GM19043 (cell line): Measurements from ENCODE around the gene MPC1.
A peak's percentile ranks its signal among the peaks of the same experiment; 100 is the strongest.

Source experiments
- ATAC-seq: cut with Tn5 transposase; IDR thresholded peaks from one replicate; pipeline ENCODE4 v1.9.1; 2021; ENCODE audit warnings: low read depth; ENCODE audit not compliant: unreplicated experiment

The MPC1 gene

DNA sequence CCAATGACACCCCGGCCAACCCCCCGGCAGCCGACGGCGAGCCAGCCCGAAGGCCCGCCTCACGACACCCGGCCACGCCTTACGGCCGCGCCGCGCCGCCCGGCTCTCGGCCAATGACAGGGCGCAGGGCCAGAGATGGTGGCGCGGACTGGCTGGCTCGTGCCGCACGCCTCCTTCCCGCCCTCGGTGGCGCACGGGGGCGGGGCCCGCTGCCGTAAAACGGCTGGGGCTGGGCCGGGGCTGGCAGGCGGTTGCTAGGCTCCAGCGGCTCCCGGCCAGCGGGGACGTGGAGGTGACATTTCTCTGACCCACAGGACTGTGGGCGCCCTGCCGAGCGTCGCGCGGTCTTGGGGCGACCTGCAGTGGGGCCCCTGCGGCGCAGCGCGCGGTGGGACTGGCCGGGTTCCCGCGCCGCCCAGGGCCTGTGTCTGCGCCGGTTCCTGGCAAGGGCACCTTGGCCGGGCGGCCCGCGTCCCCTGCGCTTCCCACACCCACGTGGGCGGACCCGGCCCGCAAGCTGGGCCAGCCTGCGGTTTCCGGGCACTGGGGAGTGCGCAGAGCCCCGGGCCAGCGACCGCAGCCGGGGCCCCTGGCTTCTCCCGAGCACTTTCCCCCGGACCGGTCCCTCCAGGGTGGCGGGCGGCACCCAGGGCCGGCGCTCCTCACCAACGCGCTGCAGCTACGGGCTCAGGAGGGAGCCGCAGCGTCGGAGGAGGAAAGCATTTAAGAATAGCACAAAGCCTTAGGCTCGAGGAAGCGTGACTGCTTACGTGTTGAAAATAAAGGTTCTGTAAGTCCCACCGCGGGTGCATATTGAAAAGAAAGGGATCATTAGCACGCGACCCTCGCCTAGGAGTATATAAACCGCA lies at the start of gene MPC1:
Gene MPC1, minus strand, starts transcription at position 8 of the 869 bp plus-strand sequence. CDS start 64 bp downstream, outside the sequence.
- peak; percentile 83 for ATAC-seq

- no peak for ATAC-seq
Measured at GRCh38 chr6:166430269-166430668, 47.5 kb upstream of the MPC1 start.

GRCh38 chr6:166424431-166424830 lies 41.7 kb upstream of the MPC1 start:
- no peak for ATAC-seq

- no peak for ATAC-seq
Measured at GRCh38 chr6:166423781-166424180, 41.0 kb upstream of the MPC1 start.

DNA sequence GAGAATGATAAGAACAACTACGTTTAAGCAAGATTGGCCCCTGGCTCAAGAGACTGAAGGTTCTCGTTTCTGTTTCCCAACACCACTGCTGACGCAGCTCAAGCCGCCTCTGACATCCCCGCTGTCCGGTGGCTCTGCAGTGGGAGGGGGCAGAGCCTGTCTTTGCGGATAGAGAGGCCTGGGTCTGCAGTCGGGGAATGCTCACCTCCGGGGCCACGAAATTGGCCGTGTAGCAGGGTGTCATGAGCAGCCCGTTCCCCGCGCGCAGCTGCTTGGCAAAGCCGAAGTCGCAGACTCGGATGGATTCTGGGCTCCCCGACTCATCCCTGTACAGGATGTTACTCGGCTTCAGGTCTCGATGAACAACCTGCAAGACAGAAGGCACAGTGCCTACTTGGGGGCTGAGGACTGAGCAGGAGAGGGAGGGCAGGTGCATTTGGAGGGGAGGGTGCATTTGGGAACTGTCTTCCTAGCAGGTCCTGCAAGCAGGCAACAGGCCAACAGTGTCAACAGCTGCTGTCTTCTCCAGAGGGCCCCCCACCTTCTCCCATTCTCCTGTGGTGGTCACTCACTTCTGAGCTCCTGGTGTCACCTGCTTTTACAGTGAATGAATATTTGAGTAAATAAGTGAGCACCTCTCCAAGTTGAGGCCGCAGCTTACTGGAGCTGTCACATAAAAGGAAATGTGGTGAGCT lies 40.5 kb upstream of the MPC1 start:
- no peak for ATAC-seq

GRCh38 chr6:166422201-166422940 lies 39.6 kb upstream of the MPC1 start:
- ATAC-seq, result no peak

DNA sequence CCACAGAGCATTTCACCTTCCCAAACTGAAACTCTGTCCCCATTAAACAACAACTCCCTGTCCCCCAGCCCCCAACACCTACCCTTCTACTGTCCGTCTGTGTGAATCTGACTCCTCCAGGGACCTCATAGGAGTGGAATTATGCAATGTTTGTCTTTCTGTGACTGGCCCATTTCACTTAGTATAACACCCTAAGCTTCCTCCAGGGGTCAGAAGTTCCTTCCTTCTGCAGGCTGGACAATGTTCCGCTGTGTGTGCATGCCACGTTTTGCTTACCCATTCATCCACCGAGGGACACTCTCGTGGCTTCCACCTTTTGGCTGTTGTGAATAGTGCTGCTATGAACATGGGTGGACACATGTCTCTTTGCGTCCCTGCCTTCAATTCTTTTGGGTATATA lies 37.6 kb upstream of the MPC1 start:
- ATAC-seq, result no peak

DNA sequence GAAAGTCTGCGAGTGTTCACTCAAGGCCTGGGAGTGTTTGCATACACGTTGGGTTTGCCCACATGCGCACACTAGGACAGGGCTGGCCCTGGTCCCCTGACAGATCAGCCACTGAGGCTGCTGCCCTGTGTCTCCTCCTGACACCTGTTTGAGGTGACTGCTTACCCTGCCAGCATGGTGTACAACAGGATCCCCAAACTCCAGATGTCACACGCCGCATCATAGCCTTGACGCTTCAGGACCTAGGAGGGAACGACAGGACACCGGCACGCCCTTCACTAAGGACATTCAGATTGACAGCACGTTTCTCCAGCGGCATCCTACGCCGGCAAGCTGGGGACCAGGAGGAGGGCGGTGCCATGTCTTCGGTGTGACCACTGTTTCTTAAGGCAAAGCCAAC lies 37.0 kb upstream of the MPC1 start:
- no peak for ATAC-seq

- ATAC-seq, result peak; percentile 97
Measured at GRCh38 chr6:166419286-166419685, 36.5 kb upstream of the MPC1 start.

GRCh38 chr6:166418691-166419143 lies 36.0 kb upstream of the MPC1 start:
- ATAC-seq, result no peak

- peak; percentile 41 for ATAC-seq
Measured at GRCh38 chr6:166417285-166417691, 34.5 kb upstream of the MPC1 start.

DNA sequence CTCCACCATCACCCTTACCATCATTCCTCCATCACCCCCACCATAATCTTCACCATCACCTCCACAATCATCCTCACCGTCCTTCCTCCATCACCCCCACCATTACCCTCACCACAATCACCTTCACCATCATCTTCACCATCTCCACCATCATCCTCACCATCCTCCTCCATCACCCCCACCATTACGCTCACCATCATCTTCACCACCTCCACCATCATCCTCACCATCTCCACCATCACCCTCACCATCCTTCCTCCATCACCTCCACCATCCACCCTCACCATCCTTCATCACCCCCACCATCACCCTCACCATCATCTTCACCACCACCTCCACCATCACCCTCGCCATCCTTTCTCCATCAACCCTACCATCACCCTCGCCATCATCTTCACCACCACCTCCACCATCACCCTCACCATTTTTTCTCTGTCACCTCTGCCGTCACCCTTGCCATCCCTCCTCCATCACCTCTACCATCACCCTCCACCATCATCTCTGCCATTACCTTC lies 33.1 kb upstream of the MPC1 start:
- no peak for ATAC-seq

- ATAC-seq, result no peak
Measured at GRCh38 chr6:166415306-166415705, 32.6 kb upstream of the MPC1 start.

DNA sequence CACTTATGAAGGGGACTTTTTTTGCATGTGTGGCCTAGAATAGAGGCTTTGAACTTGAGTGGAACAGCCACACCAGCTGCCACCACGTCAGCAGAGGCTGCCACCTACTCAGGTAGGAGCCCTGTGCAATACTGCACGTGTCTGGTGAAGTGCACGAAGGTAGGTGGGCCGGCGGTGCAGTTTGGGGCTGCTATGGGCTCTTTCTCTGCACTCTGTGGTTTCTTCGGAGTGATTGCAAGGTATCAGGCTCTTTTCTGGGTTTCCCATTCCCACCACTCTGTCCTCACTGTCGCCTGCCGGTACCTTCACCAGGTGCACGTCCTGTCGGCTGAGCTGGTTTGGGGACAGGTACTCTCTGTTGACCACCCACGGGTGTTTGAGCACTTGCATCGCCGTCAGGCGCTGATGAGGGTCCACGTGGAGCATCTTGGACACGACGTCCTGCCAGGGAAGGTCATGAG lies 30.8 kb upstream of the MPC1 start:
- no peak for ATAC-seq

DNA sequence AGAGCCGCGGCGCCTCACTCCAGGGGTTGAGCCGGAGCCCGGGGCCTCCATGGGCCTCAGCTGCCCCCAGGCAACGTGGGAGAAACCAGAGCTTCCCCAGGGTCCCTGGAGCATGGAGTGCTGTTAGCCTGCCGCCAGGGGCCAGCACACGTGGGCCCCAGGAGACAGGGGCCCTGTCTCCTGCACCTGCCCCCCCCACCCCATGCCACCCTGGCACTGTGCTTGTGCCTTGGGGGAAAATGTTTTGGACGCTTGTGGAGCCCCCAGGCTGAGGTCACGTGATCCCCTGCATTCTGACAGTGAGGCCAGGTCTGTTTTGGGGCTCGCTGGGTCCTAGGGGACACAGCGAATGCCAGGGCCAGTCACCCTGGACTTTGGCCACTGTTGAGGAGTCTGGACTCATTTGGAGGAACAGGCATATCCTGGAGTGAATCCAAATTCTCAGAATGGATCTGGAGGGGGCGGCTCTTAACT lies 30.2 kb upstream of the MPC1 start:
- no peak for ATAC-seq

GRCh38 chr6:166412156-166412910 lies 29.6 kb upstream of the MPC1 start:
- no peak for ATAC-seq

DNA sequence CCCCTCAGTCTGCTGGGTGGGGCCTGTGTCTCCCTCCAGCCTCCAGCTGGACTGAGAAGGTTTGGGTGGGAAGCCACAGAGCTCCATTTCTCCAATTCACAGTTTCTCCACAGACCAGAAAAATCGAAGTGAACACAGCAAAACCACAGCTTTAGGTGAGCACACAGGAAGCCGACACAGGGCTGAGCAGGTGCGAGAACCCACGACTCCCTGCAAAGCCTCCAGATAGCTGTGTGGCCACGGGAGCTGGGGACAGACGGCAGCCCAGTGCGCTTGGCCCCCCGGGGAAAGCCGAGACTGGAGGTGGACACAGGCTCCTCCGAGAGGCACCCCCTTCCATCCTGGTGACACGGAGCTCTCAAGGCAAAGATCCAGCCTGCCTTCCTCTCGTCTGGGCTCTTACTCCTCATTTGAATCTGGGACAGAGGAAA lies 29.0 kb upstream of the MPC1 start:
- ATAC-seq, result no peak

- ATAC-seq, result no peak
Measured at GRCh38 chr6:166411271-166411670, 28.5 kb upstream of the MPC1 start.

DNA sequence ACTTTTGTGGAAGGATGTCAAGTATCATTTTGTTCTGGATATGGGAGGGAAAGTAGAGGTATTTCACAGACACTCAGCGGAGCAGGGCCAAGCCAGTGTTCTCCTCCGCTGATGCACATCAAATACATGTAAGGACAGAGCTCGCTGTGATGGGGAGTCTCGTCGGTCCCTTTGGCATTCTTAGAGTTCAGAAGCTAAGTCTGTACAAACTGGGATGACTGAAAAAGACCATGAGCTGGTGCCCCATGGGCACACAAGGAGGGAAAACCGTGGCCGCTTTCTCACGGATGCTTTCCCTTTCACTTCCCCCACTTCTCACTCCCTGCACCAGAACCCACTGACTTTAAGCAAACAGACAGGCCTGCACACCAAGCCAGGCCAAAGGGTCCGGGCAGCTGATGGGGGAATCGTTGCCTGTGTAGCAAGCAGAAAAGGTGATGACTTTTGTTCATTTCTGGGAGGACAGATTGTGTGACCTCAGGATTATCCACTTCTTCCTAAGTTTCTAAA lies 27.7 kb upstream of the MPC1 start:
- ATAC-seq, result no peak
